DND-41 (cell line): ENCODE data around the gene THRSP.

Source experiments
- ATAC-seq: fragments of 200-7000 bp; cut with Tn5 transposase; 3 replicates; pipeline ENCODE4 v1.9.1; 2021; ENCODE audit warnings: low read depth; ENCODE audit not compliant: insufficient read depth
- DNase-seq: peaks from one replicate; pipeline ENCODE4 v3.0.0-alpha.2; 2020
- H2AFZ ChIP-seq: 2 replicates; pipeline ENCODE4 v1.6.0; 2012; ENCODE audit warnings: low read depth, low read length
- H3K27ac ChIP-seq: 2 replicates; pipeline ENCODE4 v1.5.1; 2012; ENCODE audit warnings: low read length, inconsistent platforms
- H3K27me3 ChIP-seq: fragments of 200-600 bp; sonication (generic); 2 replicates; pipeline ENCODE4 v1.6.0; 2012; ENCODE audit warnings: low read length, mild to moderate bottlenecking, inconsistent platforms; ENCODE audit not compliant: insufficient read depth, poor library complexity
- H3K36me3 ChIP-seq: 2 replicates; pipeline ENCODE4 v1.5.1; 2012; ENCODE audit warnings: low read length, inconsistent platforms; ENCODE audit not compliant: insufficient read depth
- H3K4me1 ChIP-seq: 2 replicates; pipeline ENCODE4 v1.5.1; 2012; ENCODE audit warnings: mild to moderate bottlenecking, low read length; ENCODE audit not compliant: insufficient read depth
- H3K4me2 ChIP-seq: 2 replicates; pipeline ENCODE4 v1.6.0; 2012; ENCODE audit warnings: mild to moderate bottlenecking, moderate library complexity, low read length, inconsistent platforms; ENCODE audit not compliant: insufficient read depth
- H3K4me3 ChIP-seq, 2 experiments: fragments of 200-600 bp in 1 of 2; shearing (Covaris generic) in 1 of 2; 2 replicates each; pipeline ENCODE4 v1.5.1; 2012 to 2016; ENCODE audit warnings: inconsistent platforms in 2 of 2, low read length in 2 of 2, mild to moderate bottlenecking in 2 of 2, low read depth in 1 of 2, moderate library complexity in 1 of 2
- H3K79me2 ChIP-seq: 2 replicates; pipeline ENCODE4 v1.6.0; 2012; ENCODE audit warnings: low read length, inconsistent platforms; ENCODE audit not compliant: insufficient read depth
- H3K9ac ChIP-seq: 2 replicates; pipeline ENCODE4 v1.6.0; 2012; ENCODE audit warnings: low read depth, mild to moderate bottlenecking, inconsistent platforms, low read length, moderate library complexity
- H3K9me3 ChIP-seq: 2 replicates; pipeline ENCODE4 v1.5.1; 2012; ENCODE audit warnings: low read length, moderate library complexity, mild to moderate bottlenecking, inconsistent platforms; ENCODE audit not compliant: insufficient read depth, severe bottlenecking
- H4K20me1 ChIP-seq: 2 replicates; pipeline ENCODE4 v1.6.0; 2012; ENCODE audit warnings: low read length; ENCODE audit not compliant: insufficient read depth
- CTCF ChIP-seq: IDR thresholded peaks from 2 replicates; pipeline ENCODE4 v1.5.1; 2012; ENCODE audit warnings: borderline replicate concordance, low read length, moderate library complexity, mild to moderate bottlenecking; ENCODE audit not compliant: poor library complexity, severe bottlenecking; ENCODE audit errors: extremely low read depth
- EZH2 ChIP-seq: IDR thresholded peaks from 3 replicates; pipeline ENCODE4 v1.6.1; 2012; ENCODE audit warnings: borderline replicate concordance, low read depth, mild to moderate bottlenecking, moderate library complexity, low read length, inconsistent platforms; ENCODE audit not compliant: severe bottlenecking

Gene THRSP

GRCh38 chr11:78067704-78068103, 4.0 kb downstream of the THRSP start:
- H3K36me3 ChIP-seq = peaks cover 52% of the 10 kb centered on the region
- no peak overlapping the region for H2AFZ ChIP-seq
- ATAC-seq (no peak), DNase-seq (no peak)
- H3K4me3 ChIP-seq = no peak overlapping the region
- no peak overlapping the region for H3K9ac ChIP-seq
- H3K4me1 ChIP-seq = no peaks in the 10 kb centered on the region
- H4K20me1 ChIP-seq = peaks cover 7% of the 10 kb centered on the region; the same call in 1 of the 2 replicates
- TF ChIP-seq CTCF (no peak), EZH2 (no peak)
- no peaks in the 10 kb centered on the region for H3K9me3 ChIP-seq
- peaks cover 24% of the 10 kb centered on the region for H3K79me2 ChIP-seq
- no peak overlapping the region for H3K27ac ChIP-seq
- no peaks in the 10 kb centered on the region for H3K27me3 ChIP-seq
- no peak overlapping the region for H3K4me2 ChIP-seq

- peaks cover 56% of the 10 kb centered on the region for H3K36me3 ChIP-seq
Observed at GRCh38 chr11:78069465-78069864, 5.8 kb downstream of the THRSP start.

GRCh38 chr11:78070621-78071020, 7.0 kb downstream of the THRSP start:
- H3K9ac ChIP-seq = no peak overlapping the region
- no peak overlapping the region for H2AFZ ChIP-seq
- no peak overlapping the region for H3K4me2 ChIP-seq
- H3K79me2 ChIP-seq = peaks cover 52% of the 10 kb centered on the region
- H3K4me3 ChIP-seq = no peak overlapping the region
- no peak for DNase-seq
- H4K20me1 ChIP-seq = peaks cover 13% of the 10 kb centered on the region; the same call in 1 of the 2 replicates
- ATAC-seq = no peak
- TF ChIP-seq EZH2 (no peak), CTCF (no peak)
- H3K27ac ChIP-seq = no peak overlapping the region
- peaks cover 8% of the 10 kb centered on the region for H3K4me1 ChIP-seq
- no peaks in the 10 kb centered on the region for H3K9me3 ChIP-seq
- peaks cover 60% of the 10 kb centered on the region for H3K36me3 ChIP-seq
- no peaks in the 10 kb centered on the region for H3K27me3 ChIP-seq

More at GRCh38 chr11:78069465-78069864, 5.8 kb downstream of the THRSP start:
- Histone ChIP-seq H3K9ac (no peak overlapping the region), H4K20me1 (peaks cover 8% of the 10 kb centered on the region; the same call in 1 of the 2 replicates), H2AFZ (no peak overlapping the region), H3K9me3 (no peaks in the 10 kb centered on the region), H3K4me1 (no peaks in the 10 kb centered on the region), H3K4me2 (no peak overlapping the region), H3K27me3 (no peaks in the 10 kb centered on the region), H3K4me3 (no peak overlapping the region), H3K79me2 (peaks cover 41% of the 10 kb centered on the region), H3K27ac (no peak overlapping the region)
- DNase-seq (no peak), ATAC-seq (no peak)
- TF ChIP-seq CTCF (no peak), EZH2 (no peak)

GRCh38 chr11:78071717-78072116, 8.1 kb downstream of the THRSP start:
- Histone ChIP-seq H3K4me3 (no peak overlapping the region), H2AFZ (no peak overlapping the region), H3K36me3 (peaks cover 67% of the 10 kb centered on the region), H3K9me3 (no peaks in the 10 kb centered on the region), H3K9ac (no peak overlapping the region), H3K4me1 (peaks cover 16% of the 10 kb centered on the region), H3K27me3 (no peaks in the 10 kb centered on the region), H4K20me1 (peaks cover 19% of the 10 kb centered on the region), H3K79me2 (peaks cover 62% of the 10 kb centered on the region), H3K4me2 (no peak overlapping the region), H3K27ac (no peak overlapping the region)
- ATAC-seq = no peak
- no peak for DNase-seq
- TF ChIP-seq EZH2 = no peak
- TF ChIP-seq CTCF = no peak
